Panc1 (cell line): ENCODE data around the gene VAT1L. TPM values are rescaled to one million over a fixed set of nuclear protein-coding genes. Genes with fewer than 3 reads are reported as not detected.

Source experiments
- ATAC-seq: fragments of 200-7000 bp; cut with Tn5 transposase; 2 replicates; pipeline ENCODE4 v1.9.1; 2020; ENCODE audit warnings: mild to moderate bottlenecking, moderate library complexity
- BruUV-seq: library from RNA; stranded (reverse); fragments of 400-500 nt; replicated peaks from 2 replicates; lab custom pipeline; 2021; lab: Mats Ljungman, UMichigan
- CTCF ChIA-PET: fragments of 300-600 bp; sonication (Branson Sonifier 250); formaldehyde crosslinking; loops from one replicate; lab custom pipeline; 2022; ENCODE audit warnings: antibody characterized with exemption; lab: Charles Lee
- POLR2A ChIA-PET: fragments of 300-600 bp; sonication (Branson Sonifier 250); formaldehyde crosslinking; loops from one replicate; lab custom pipeline; 2022; ENCODE audit warnings: antibody characterized with exemption; lab: Charles Lee
- DNase-seq: peaks from one replicate; pipeline ENCODE4 v3.0.0-alpha.2; 2010; ENCODE audit warnings: low read depth, low spot score
- H3K27ac ChIP-seq: 2 replicates; pipeline ENCODE4 v1.5.1; 2011; ENCODE audit warnings: mild to moderate bottlenecking, low read length, inconsistent platforms
- H3K27me3 ChIP-seq: fragments of 200-500 bp; sonication (Bioruptor generic); 2 replicates; pipeline ENCODE4 v1.6.0; 2014; ENCODE audit warnings: low read length, inconsistent platforms; ENCODE audit not compliant: control insufficient read depth, insufficient read depth
- H3K36me3 ChIP-seq: fragments of 200-500 bp; sonication (Bioruptor generic); 2 replicates; pipeline ENCODE4 v1.5.1; 2014; ENCODE audit warnings: inconsistent platforms, mild to moderate bottlenecking, low read length, moderate library complexity; ENCODE audit not compliant: control insufficient read depth, insufficient read depth
- H3K4me1 ChIP-seq: 2 replicates; pipeline ENCODE4 v1.5.1; 2011; ENCODE audit warnings: inconsistent platforms, mild to moderate bottlenecking, low read length, moderate library complexity; ENCODE audit not compliant: control insufficient read depth, insufficient read depth
- H3K4me3 ChIP-seq, 2 experiments: 2 replicates each; pipeline ENCODE4 v1.5.1; 2011 to 2012; ENCODE audit warnings: low read depth in 2 of 2, low read length in 2 of 2, mild to moderate bottlenecking in 2 of 2, inconsistent platforms in 1 of 2, moderate library complexity in 1 of 2
- H3K9me3 ChIP-seq: fragments of 200-500 bp; sonication (Bioruptor generic); 2 replicates; pipeline ENCODE4 v1.5.1; 2014; ENCODE audit warnings: low read depth, mild to moderate bottlenecking, inconsistent platforms, low read length, moderate library complexity; ENCODE audit not compliant: control insufficient read depth, insufficient read depth
- CTCF ChIP-seq: fragments of 450-650 bp; IDR thresholded peaks from 2 replicates; pipeline ENCODE4 v1.5.1; 2017; ENCODE audit warnings: mild to moderate bottlenecking
- POLR2AphosphoS5 ChIP-seq: IDR thresholded peaks from 2 replicates; pipeline ENCODE4 v1.6.1; 2012; ENCODE audit warnings: mild to moderate bottlenecking, low read depth, low read length, moderate library complexity
- REST ChIP-seq, 2 experiments: IDR thresholded peaks; 2 replicates each; pipeline ENCODE4 v1.6.1; 2011 to 2012; ENCODE audit warnings: low read depth in 2 of 2, control low read depth in 1 of 2, low read length in 1 of 2, mild to moderate bottlenecking in 1 of 2, moderate library complexity in 1 of 2; ENCODE audit not compliant: insufficient read depth in 1 of 2
- SIN3A ChIP-seq: IDR thresholded peaks from 2 replicates; pipeline ENCODE4 v1.6.1; 2012; ENCODE audit warnings: low read depth, mild to moderate bottlenecking, low read length, moderate library complexity, borderline replicate concordance; ENCODE audit not compliant: insufficient read depth
- TCF7L2 ChIP-seq: IDR thresholded peaks from 2 replicates; pipeline ENCODE4 v1.6.1; 2011; ENCODE audit warnings: mild to moderate bottlenecking, low read depth, low read length, inconsistent platforms
- in situ Hi-C: cut with HindIII; loops from 2 replicates; pipeline ENCODE4 v1.10.0; 2016; ENCODE audit warnings: low sequenced_read_pairs, low pct_unique_long_range_greater_than_20kb
- intact Hi-C: fragments of 100-400 bp; cut with micrococcal nuclease; formaldehyde crosslinking; loops from one replicate; pipeline ENCODE4 v1.10.0; 2022; ENCODE audit not compliant: unreplicated experiment
- total RNA-seq: library from RNA; stranded (reverse); gene quantifications from one replicate; pipeline ENCODE4 v1.2.1, GENCODE V29; 2021; ENCODE audit not compliant: unreplicated experiment

Gene VAT1L
- total RNA-seq, 1 experiment from 2014 or later = not detected

GRCh38 chr16:77937473-77938149, 149.2 kb downstream of the VAT1L start:
- in situ Hi-C loops (no loop called here), intact Hi-C loops (no loop called here)
- no peak for ATAC-seq
- Histone ChIP-seq H3K36me3 (no peaks in the 10 kb centered on the region), H3K27ac (no peak overlapping the region), H3K9me3 (no peaks in the 10 kb centered on the region), H3K4me1 (no peaks in the 10 kb centered on the region), H3K27me3 (no peaks in the 10 kb centered on the region; the same call in 1 of the 2 replicates), H3K4me3 (no peak overlapping the region)
- DNase-seq = no peak
- ChIA-PET CTCF (no interaction called here), POLR2A (no interaction called here)
- BruUV-seq = no TSS peak
- TF ChIP-seq CTCF = no peak
- TF ChIP-seq SIN3A = no peak
- no peak for TF ChIP-seq TCF7L2
- no peak for TF ChIP-seq REST (IDR thresholded peaks at IDR 0.05; ENCODE audit: insufficient read depth in 1 of 2, low read depth in 2 of 2, low read length in 1 of 2)
- no peak for TF ChIP-seq POLR2AphosphoS5

GRCh38 chr16:77938913-77939312, 150.5 kb downstream of the VAT1L start:
- BruUV-seq = no TSS peak
- no peaks in the 10 kb centered on the region for H3K9me3 ChIP-seq
- H3K27me3 ChIP-seq = no peaks in the 10 kb centered on the region
- ChIA-PET POLR2A (no interaction called here), CTCF (interaction anchor here (0.5 kb wide), 1 partner anchor 46 kb away, joined by 4 read pairs; no protein-coding TSS in a partner anchor)
- no peaks in the 10 kb centered on the region for H3K4me1 ChIP-seq
- in situ Hi-C loops = no loop called here
- ATAC-seq (no peak), DNase-seq (no peak)
- TF ChIP-seq SIN3A (no peak), REST (IDR thresholded peaks at IDR 0.05; ENCODE audit: insufficient read depth in 1 of 2, low read depth in 2 of 2, low read length in 1 of 2) (no peak), POLR2AphosphoS5 (no peak), CTCF (no peak), TCF7L2 (no peak)
- H3K4me3 ChIP-seq = no peak overlapping the region
- H3K36me3 ChIP-seq = no peaks in the 10 kb centered on the region
- intact Hi-C loops = no loop called here
- H3K27ac ChIP-seq = no peak overlapping the region
